SK-N-SH (cell line): ENCODE results near the gene ZNF213. TPM values are rescaled to one million over a fixed set of nuclear protein-coding genes. Genes with fewer than 3 reads are reported as not detected.
"Not testable (repeated sequence)": the region's sequence is repeated elsewhere in the genome, so short reads cannot be mapped to it uniquely, and the experiment has no call there.

Experiments used
- CTCF ChIA-PET: fragments of 300-600, 350-600 bp; formaldehyde crosslinking; extraction: SDS; loops from one replicate; lab custom pipeline; 2021; lab: Yijun Ruan, JAX
- POLR2A ChIA-PET: fragments of 350-600 bp; sonication (Branson Sonifier 250); formaldehyde crosslinking; extraction: SDS; loops from one replicate; lab custom pipeline; 2020; ENCODE audit warnings: antibody characterized with exemption, inconsistent platforms; lab: Yijun Ruan, JAX
- DNase-seq: peaks from one replicate; pipeline ENCODE4 v3.0.0; 2012
- H2AFZ ChIP-seq: fragments of 200-600 bp; sonication (generic); 2 replicates; pipeline ENCODE4 v1.8.1; 2016; ENCODE audit warnings: antibody characterized with exemption, mild to moderate bottlenecking, low read depth
- H3F3A ChIP-seq: fragments of 200-600 bp; sonication (generic); replicated peaks from 2 replicates; pipeline ENCODE3; 2016; ENCODE audit warnings: antibody characterized with exemption, mild to moderate bottlenecking; ENCODE audit not compliant: insufficient read depth
- H3K27ac ChIP-seq, 2 experiments: fragments of 200-500 bp in 1 of 2; fragments of 200-600 bp in 1 of 2; sonication (Bioruptor generic) in 1 of 2; sonication (generic), shearing (Covaris generic) in 1 of 2; 2 replicates each; pipeline versions ENCODE4 v1.5.1 to v1.6.1; 2014 to 2016; ENCODE audit warnings: low read depth in 2 of 2, inconsistent platforms in 1 of 2, low read length in 1 of 2, mild to moderate bottlenecking in 1 of 2, mixed read lengths in 1 of 2
- H3K27me3 ChIP-seq: fragments of 200-600 bp; sonication (generic), shearing (Covaris generic); 2 replicates; pipeline ENCODE4 v1.6.1; 2016; ENCODE audit warnings: mixed run types; ENCODE audit not compliant: insufficient read depth
- H3K36me3 ChIP-seq, 2 experiments: fragments of 200-500 bp in 1 of 2; fragments of 200-600 bp in 1 of 2; sonication (Bioruptor generic) in 1 of 2; sonication (generic) in 1 of 2; replicated peaks in 1 of 2; 2 replicates each; pipeline versions ENCODE3 to v1.5.1; 2014 to 2016; ENCODE audit warnings: low read length in 1 of 2, mild to moderate bottlenecking in 1 of 2; ENCODE audit not compliant: insufficient read depth in 2 of 2, control insufficient read depth in 1 of 2
- H3K4me1 ChIP-seq, 2 experiments: fragments of 200-500 bp in 1 of 2; fragments of 200-600 bp in 1 of 2; sonication (Bioruptor generic) in 1 of 2; sonication (generic), shearing (Covaris generic) in 1 of 2; 2 replicates each; pipeline versions ENCODE4 v1.5.1 to v1.6.1; 2014 to 2016; ENCODE audit warnings: low read depth in 1 of 2, low read length in 1 of 2, mixed run types in 1 of 2; ENCODE audit not compliant: insufficient read depth in 2 of 2, control insufficient read depth in 1 of 2
- H3K4me2 ChIP-seq: fragments of 200-600 bp; sonication (generic), shearing (Covaris generic); 2 replicates; pipeline ENCODE4 v1.6.1; 2017; ENCODE audit warnings: mixed run types
- H3K4me3 ChIP-seq, 2 experiments: fragments of 200-500 bp in 1 of 2; fragments of 200-600 bp in 1 of 2; sonication (Bioruptor generic) in 1 of 2; sonication (generic), shearing (Covaris generic) in 1 of 2; 2 replicates each; pipeline versions ENCODE4 v1.5.1 to v1.8.1; 2014 to 2016; ENCODE audit warnings: low read depth in 2 of 2, inconsistent platforms in 1 of 2, low read length in 1 of 2, mild to moderate bottlenecking in 1 of 2, mixed read lengths in 1 of 2, moderate library complexity in 1 of 2
- H3K79me2 ChIP-seq: fragments of 200-600 bp; sonication (generic); 2 replicates; pipeline ENCODE4 v1.8.1; 2017; ENCODE audit warnings: mild to moderate bottlenecking; ENCODE audit not compliant: insufficient read depth
- H3K9ac ChIP-seq: fragments of 200-600 bp; sonication (generic); 2 replicates; pipeline ENCODE4 v1.6.1; 2017; ENCODE audit warnings: mixed run types
- H3K9me2 ChIP-seq: fragments of 200-600 bp; sonication (generic); 2 replicates; pipeline ENCODE4 v1.6.1; 2017; ENCODE audit warnings: mixed run types
- H3K9me3 ChIP-seq: fragments of 200-600 bp; sonication (generic); 2 replicates; pipeline ENCODE4 v1.6.1; 2017; ENCODE audit warnings: mixed run types, mild to moderate bottlenecking, moderate library complexity
- H4K20me1 ChIP-seq: fragments of 200-600 bp; sonication (generic); 2 replicates; pipeline ENCODE4 v1.6.1; 2017; ENCODE audit warnings: mild to moderate bottlenecking, mixed run types; ENCODE audit not compliant: insufficient read depth
- FOSL2 ChIP-seq: IDR thresholded peaks from 2 replicates; pipeline ENCODE4 v1.4.0; 2012; ENCODE audit warnings: low read depth, mild to moderate bottlenecking, moderate library complexity, borderline replicate concordance
- FOXM1 ChIP-seq: IDR thresholded peaks from 2 replicates; pipeline ENCODE4 v1.4.0; 2012; ENCODE audit warnings: low read depth, mild to moderate bottlenecking
- GABPA ChIP-seq: IDR thresholded peaks from 2 replicates; pipeline ENCODE4 v1.4.0; 2012; ENCODE audit warnings: low read depth, mild to moderate bottlenecking
- MXI1 ChIP-seq: IDR thresholded peaks from 2 replicates; pipeline ENCODE4 v1.6.1; 2012; ENCODE audit warnings: mild to moderate bottlenecking, low read depth, low read length, improper control_type of control experiment
- PBX3 ChIP-seq: IDR thresholded peaks from 2 replicates; pipeline ENCODE4; 2012
- POLR2AphosphoS5 ChIP-seq: IDR thresholded peaks from 2 replicates; pipeline ENCODE4 v1.6.1; 2012; ENCODE audit warnings: low read depth, low read length
- RFX5 ChIP-seq: IDR thresholded peaks from 2 replicates; pipeline ENCODE4 v1.6.1; 2012; ENCODE audit warnings: mild to moderate bottlenecking, improper control_type of control experiment, low read length
- RXRA ChIP-seq: IDR thresholded peaks from 2 replicates; pipeline ENCODE4 v1.4.0; 2012; ENCODE audit warnings: low read depth, mild to moderate bottlenecking, borderline replicate concordance
- TCF12 ChIP-seq: IDR thresholded peaks from 2 replicates; pipeline ENCODE4 v1.4.0; 2012
- USF1 ChIP-seq: IDR thresholded peaks from 2 replicates; pipeline ENCODE4 v1.4.0; 2012; ENCODE audit warnings: low read depth, borderline replicate concordance
- YY1 ChIP-seq: IDR thresholded peaks from 2 replicates; pipeline ENCODE4 v1.4.0; 2012; ENCODE audit warnings: low read depth, mild to moderate bottlenecking
- ZBTB33 ChIP-seq: IDR thresholded peaks from 2 replicates; pipeline ENCODE4 v1.4.0; 2012; ENCODE audit warnings: low read depth, borderline replicate concordance
- WGBS: methylation state at CpG from one replicate; pipeline ENCODE4 v1.1.6; 2017; ENCODE audit warnings: low lambda C conversion rate; 5-methylcytosine and 5-hydroxymethylcytosine counted together
- polyA plus RNA-seq, 3 experiments: library from polyadenylated mRNA; depleted of rRNA; stranded (reverse); fragments of >200 nt; gene quantifications; 2 replicates each; pipeline ENCODE4 v1.2.3, GENCODE V29; 2012
- TF ChIP-seq, protein P1 (sequence below): fragments of 200-600 bp; sonication (generic); IDR thresholded peaks from 2 replicates; pipeline ENCODE4 v1.6.1; 2017; ENCODE audit warnings: antibody characterized with exemption, mild to moderate bottlenecking, moderate library complexity

The ZNF213 gene
- polyA plus RNA-seq, 1 of the 3 experiments (the other 2 are of a cell fraction): 1.1 TPM

DNA sequence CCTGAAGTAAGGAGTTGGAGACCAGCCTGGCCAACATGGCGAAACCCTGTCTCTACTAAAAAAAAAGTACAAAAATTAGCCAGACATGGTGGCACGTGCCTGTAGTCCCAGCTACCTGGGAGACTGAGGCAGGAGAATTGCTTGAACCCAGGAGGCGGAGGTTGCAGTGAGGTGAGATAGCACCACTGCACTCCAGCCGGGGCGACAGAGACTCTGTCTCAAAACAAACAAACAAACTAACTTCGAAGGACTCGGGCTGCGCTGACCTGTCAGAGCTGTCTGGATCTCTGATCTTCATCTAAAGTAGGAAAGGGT lies 47.4 kb downstream of the ZNF213 start:
- CTCF ChIA-PET: interaction anchor here (0.9 to 2.9 kb wide), 7 partner anchors 8 to 53 kb away, joined by 3 to 12 read pairs (median 6); no protein-coding TSS in a partner anchor

DNA sequence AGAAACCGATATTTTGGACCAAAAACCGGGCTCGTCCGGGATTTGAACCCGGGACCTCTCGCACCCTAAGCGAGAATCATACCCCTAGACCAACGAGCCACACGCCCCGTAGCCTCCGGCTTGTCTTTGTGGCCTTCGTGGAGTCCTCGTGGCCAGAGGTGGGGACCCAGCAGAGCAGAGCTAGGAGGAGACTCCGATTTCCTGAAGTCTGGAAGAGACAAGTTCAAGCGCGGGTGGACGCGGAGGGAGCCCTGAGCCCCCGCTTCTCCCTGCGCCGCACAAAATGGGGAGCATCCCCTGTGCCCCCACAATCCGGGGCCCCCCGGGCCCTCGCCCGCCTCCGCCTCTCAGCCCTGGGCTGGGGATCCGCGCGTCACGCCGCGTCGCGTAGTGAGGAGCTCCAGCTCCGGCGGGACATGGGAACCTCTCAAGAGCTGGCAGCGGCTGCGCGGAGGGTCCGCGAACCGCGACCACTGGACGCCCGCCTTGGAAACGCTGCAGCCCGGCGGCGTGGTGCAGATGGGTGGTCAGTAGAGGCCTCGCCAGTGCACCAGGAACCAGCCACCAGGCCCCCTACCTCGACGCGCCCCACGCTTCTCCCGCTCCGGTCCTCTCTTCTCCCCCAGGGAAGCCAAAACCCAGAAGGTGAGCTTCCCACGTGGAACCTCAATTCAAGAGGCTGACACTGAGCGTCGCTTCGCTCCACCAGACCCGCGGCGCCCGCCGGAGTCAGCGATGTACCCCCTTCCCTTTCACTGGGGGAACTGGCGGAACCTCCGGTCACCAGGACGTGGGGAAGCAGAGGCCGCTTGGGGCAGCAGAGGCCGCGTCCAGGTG lies 48.0 kb downstream of the ZNF213 start:
- Histone ChIP-seq H3K4me1 (peaks cover 0 to 11% of the 10 kb centered on the region in 2 experiments; a peak in 2 of 4 replicates), H2AFZ (peak overlapping the region; percentile 74; the same call in 1 of the 2 replicates), H3K9me3 (no peaks in the 10 kb centered on the region), H4K20me1 (no peaks in the 10 kb centered on the region), H3K27ac (no peak overlapping the region), H3K79me2 (no peaks in the 10 kb centered on the region), H3K36me3 (no peaks in the 10 kb centered on the region), H3K4me2 (peak overlapping the region; percentile 93), H3K27me3 (peaks cover 58% of the 10 kb centered on the region), H3K9me2 (no peaks in the 10 kb centered on the region), H3K4me3 (peak overlapping the region; percentile 52 to 66), H3K9ac (no peak overlapping the region; the same call in 1 of the 2 replicates), H3F3A (peaks cover 23% of the 10 kb centered on the region)
- 3% methylated on average over 22 of the region's 72 CpGs for WGBS
- POLR2A ChIA-PET: interaction anchor here (0.6 to 0.7 kb wide), 2 partner anchors 26 to 36 kb away, joined by 3 read pairs; no protein-coding TSS in a partner anchor
- CTCF ChIA-PET: interaction anchor here (0.6 to 2.9 kb wide), 13 partner anchors 9 to 317 kb away, joined by 3 to 12 read pairs (median 4); no protein-coding TSS in a partner anchor
- DNase-seq: peak; percentile 74
- TF ChIP-seq, protein P1, sequence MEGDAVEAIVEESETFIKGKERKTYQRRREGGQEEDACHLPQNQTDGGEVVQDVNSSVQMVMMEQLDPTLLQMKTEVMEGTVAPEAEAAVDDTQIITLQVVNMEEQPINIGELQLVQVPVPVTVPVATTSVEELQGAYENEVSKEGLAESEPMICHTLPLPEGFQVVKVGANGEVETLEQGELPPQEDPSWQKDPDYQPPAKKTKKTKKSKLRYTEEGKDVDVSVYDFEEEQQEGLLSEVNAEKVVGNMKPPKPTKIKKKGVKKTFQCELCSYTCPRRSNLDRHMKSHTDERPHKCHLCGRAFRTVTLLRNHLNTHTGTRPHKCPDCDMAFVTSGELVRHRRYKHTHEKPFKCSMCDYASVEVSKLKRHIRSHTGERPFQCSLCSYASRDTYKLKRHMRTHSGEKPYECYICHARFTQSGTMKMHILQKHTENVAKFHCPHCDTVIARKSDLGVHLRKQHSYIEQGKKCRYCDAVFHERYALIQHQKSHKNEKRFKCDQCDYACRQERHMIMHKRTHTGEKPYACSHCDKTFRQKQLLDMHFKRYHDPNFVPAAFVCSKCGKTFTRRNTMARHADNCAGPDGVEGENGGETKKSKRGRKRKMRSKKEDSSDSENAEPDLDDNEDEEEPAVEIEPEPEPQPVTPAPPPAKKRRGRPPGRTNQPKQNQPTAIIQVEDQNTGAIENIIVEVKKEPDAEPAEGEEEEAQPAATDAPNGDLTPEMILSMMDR: peak; percentile 36
- peak; percentile 66; the same call in 1 of the 2 replicates for TF ChIP-seq FOSL2
- 0 out of 2 replicates have a peak, but pooled peaks have one; percentile 14 for TF ChIP-seq MXI1
- TF ChIP-seq RXRA: peak; percentile 53; the same call in 1 of the 2 replicates
- TF ChIP-seq FOXM1: no peak
- no peak for TF ChIP-seq POLR2AphosphoS5
- no peak for TF ChIP-seq TCF12
- no peak for TF ChIP-seq RFX5
- peak; percentile 31; the same call in 1 of the 2 replicates for TF ChIP-seq PBX3
- no peak for TF ChIP-seq YY1
- 0 out of 2 replicates have a peak, but pooled peaks have one; percentile 16 for TF ChIP-seq GABPA

More for the DNA sequence above, 47.4 kb downstream of the ZNF213 start:
- TF ChIP-seq USF1 (0 out of 2 replicates have a peak, but pooled peaks have one; percentile 5), ZBTB33 (0 out of 2 replicates have a peak, but pooled peaks have one; percentile 6)
- H3F3A ChIP-seq: peaks cover 18% of the 10 kb centered on the region
- H3K4me3 ChIP-seq: peak overlapping the region in 1 of 2 experiments; percentile 66; a peak in 1 of 4 replicates
- H3K27ac ChIP-seq, POLR2A ChIA-PET, H3K79me2 ChIP-seq, H3K9ac ChIP-seq, H4K20me1 ChIP-seq, DNase-seq, H3K36me3 ChIP-seq, H3K9me2 ChIP-seq, H3K9me3 ChIP-seq, H2AFZ ChIP-seq: not testable (repeated sequence)
- 15% methylated on average over 8 of the region's 8 CpGs for WGBS
- peaks cover 64% of the 10 kb centered on the region for H3K27me3 ChIP-seq
- peak overlapping the region; percentile 93; the same call in 1 of the 2 replicates for H3K4me2 ChIP-seq
- peaks cover 0 to 11% of the 10 kb centered on the region in 2 experiments; a peak in 2 of 4 replicates for H3K4me1 ChIP-seq
